HEK293T (cell line): ENCODE measurements around the gene SLC4A1.

Source experiments
- BHLHE40 ChIP-seq: fragments of 450-650 bp; IDR thresholded peaks from 2 replicates; pipeline ENCODE4 v1.6.1; 2016; ENCODE audit warnings: mild to moderate bottlenecking, moderate library complexity, borderline replicate concordance
- CTBP1 ChIP-seq: fragments of 450-650 bp; IDR thresholded peaks from 2 replicates; pipeline ENCODE4 v1.6.1; 2016; ENCODE audit warnings: borderline replicate concordance
- FOXA1 ChIP-seq: fragments of 450-650 bp; IDR thresholded peaks from 2 replicates; pipeline ENCODE4 v1.6.1; 2016; ENCODE audit warnings: mild to moderate bottlenecking
- HDGF ChIP-seq: fragments of 450-650 bp; IDR thresholded peaks from 2 replicates; pipeline ENCODE4 v1.6.1; 2017; ENCODE audit warnings: antibody characterized with exemption, borderline replicate concordance
- L3MBTL2 ChIP-seq: fragments of 450-650 bp; conservative IDR thresholded peaks from 2 replicates; pipeline ENCODE4 v1.6.1; 2016; ENCODE audit warnings: mild to moderate bottlenecking
- LEF1 ChIP-seq: fragments of 450-650 bp; IDR thresholded peaks from 2 replicates; pipeline ENCODE4 v1.6.1; 2017; ENCODE audit warnings: mild to moderate bottlenecking, borderline replicate concordance
- SP1 ChIP-seq: fragments of 450-650 bp; IDR thresholded peaks from 2 replicates; pipeline ENCODE4 v1.6.1; 2017
- SUZ12 ChIP-seq: fragments of 450-650 bp; IDR thresholded peaks from 2 replicates; pipeline ENCODE4 v1.6.1; 2016; ENCODE audit warnings: mild to moderate bottlenecking
- TARDBP ChIP-seq: fragments of 450-650 bp; IDR thresholded peaks from 2 replicates; pipeline ENCODE4 v1.6.1; 2016
- TF ChIP-seq, protein P1 (sequence below): fragments of 450-650 bp; IDR thresholded peaks from 2 replicates; pipeline ENCODE4 v1.6.1; 2016

DNA sequence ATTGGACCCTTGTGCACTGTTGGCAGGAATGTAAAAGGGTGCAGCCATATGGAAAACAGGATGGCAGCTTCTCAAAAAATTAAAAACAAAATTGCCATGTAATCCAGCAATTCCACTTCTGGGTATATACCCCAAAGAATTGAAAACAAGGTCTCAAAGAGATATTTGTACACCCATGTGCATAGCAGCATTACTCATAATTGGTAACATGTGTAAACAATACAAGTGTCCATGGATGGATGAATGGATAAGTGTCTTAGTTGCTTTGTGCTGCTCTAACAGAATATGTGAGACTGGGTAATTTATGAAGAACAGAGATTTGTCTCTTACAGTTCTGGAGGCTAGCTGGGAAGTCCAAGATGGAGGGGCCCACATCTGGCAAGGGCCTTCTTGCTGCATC lies 36.7 kb upstream of the SLC4A1 start:
- TF ChIP-seq FOXA1 (no peak), TARDBP (no peak), L3MBTL2 (no peak), CTBP1 (no peak), SUZ12 (no peak), BHLHE40 (no peak), HDGF (no peak), SP1 (no peak), LEF1 (no peak)
- TF ChIP-seq, protein P1, sequence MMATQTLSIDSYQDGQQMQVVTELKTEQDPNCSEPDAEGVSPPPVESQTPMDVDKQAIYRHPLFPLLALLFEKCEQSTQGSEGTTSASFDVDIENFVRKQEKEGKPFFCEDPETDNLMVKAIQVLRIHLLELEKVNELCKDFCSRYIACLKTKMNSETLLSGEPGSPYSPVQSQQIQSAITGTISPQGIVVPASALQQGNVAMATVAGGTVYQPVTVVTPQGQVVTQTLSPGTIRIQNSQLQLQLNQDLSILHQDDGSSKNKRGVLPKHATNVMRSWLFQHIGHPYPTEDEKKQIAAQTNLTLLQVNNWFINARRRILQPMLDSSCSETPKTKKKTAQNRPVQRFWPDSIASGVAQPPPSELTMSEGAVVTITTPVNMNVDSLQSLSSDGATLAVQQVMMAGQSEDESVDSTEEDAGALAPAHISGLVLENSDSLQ: no peak
